ENCODE measurements around the gene TMEM238. TPM values are rescaled to one million over a fixed set of nuclear protein-coding genes. Genes with fewer than 3 reads are reported as not detected.

Gene TMEM238
- total and polyA plus RNA-seq, 2 donors (not counting 1 experiment from before 2014, with no cell fraction given): 0.33 TPM; not detected in 1

DNA sequence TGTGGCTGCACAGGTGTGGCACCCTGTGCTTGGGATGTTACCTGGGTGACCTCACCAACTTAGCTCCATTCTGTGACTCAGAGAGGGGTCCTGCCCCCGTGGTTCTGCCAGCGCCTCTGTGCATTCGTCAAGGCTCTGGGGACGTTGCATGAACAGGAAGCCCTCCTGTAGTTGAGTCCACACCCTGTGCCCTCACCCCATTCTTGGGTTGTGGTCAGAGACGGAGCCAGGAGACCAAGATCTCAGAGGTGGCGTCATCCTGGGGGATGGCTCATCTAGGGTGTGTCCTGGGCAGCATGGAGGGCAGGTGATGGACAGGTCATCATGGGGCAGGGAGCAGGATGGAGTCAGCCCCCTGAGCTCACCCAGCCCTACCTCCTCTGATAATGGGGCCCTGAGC is 32.1 kb downstream of the TMEM238 start:
- H3K27me3 ChIP-seq (ENCODE audit: control insufficient read depth, insufficient read depth, low read length): peaks cover 31% of the 10 kb centered on the region
- no peak overlapping the region for H3K9ac ChIP-seq (ENCODE audit: insufficient read depth, low read length)
- no peak overlapping the region for H3K27ac ChIP-seq (ENCODE audit: insufficient read depth, low read length)
- no peak for DNase-seq (ENCODE audit: low read depth in 2 of 2)
- no peaks in the 10 kb centered on the region for H3K79me2 ChIP-seq (ENCODE audit: control insufficient read depth, insufficient read depth, low read length)
- H2AFZ ChIP-seq (ENCODE audit: low read length): no peak overlapping the region
- no peak for TF ChIP-seq EZH2 (IDR thresholded peaks at IDR 0.05; ENCODE audit: low read length, missing control alignments)
- TF ChIP-seq, protein P1, sequence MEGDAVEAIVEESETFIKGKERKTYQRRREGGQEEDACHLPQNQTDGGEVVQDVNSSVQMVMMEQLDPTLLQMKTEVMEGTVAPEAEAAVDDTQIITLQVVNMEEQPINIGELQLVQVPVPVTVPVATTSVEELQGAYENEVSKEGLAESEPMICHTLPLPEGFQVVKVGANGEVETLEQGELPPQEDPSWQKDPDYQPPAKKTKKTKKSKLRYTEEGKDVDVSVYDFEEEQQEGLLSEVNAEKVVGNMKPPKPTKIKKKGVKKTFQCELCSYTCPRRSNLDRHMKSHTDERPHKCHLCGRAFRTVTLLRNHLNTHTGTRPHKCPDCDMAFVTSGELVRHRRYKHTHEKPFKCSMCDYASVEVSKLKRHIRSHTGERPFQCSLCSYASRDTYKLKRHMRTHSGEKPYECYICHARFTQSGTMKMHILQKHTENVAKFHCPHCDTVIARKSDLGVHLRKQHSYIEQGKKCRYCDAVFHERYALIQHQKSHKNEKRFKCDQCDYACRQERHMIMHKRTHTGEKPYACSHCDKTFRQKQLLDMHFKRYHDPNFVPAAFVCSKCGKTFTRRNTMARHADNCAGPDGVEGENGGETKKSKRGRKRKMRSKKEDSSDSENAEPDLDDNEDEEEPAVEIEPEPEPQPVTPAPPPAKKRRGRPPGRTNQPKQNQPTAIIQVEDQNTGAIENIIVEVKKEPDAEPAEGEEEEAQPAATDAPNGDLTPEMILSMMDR (conservative IDR thresholded peaks at IDR 0.05 in 1 of 2, IDR thresholded peaks at IDR 0.05 in 1 of 2; ENCODE audit: low read depth in 1 of 2, low read length in 2 of 2): no peak
- H4K20me1 ChIP-seq (ENCODE audit: control insufficient read depth, extremely low read depth, insufficient read depth, low read length): no peaks in the 10 kb centered on the region
- no peak overlapping the region for H3K4me2 ChIP-seq (ENCODE audit: extremely low read depth, insufficient read depth, low read length)
- no peaks in the 10 kb centered on the region for H3K9me3 ChIP-seq (ENCODE audit: control insufficient read depth, insufficient read depth, low read depth, low read length)
- H3K36me3 ChIP-seq (ENCODE audit: control insufficient read depth, insufficient read depth, low read length): no peaks in the 10 kb centered on the region
- H3K4me1 ChIP-seq (ENCODE audit: control insufficient read depth, extremely low read depth, insufficient read depth, low read length): no peaks in the 10 kb centered on the region
- H3K4me3 ChIP-seq (replicated peaks in 1 of 4; ENCODE audit: control extremely low read depth in 1 of 4, insufficient read depth in 1 of 4, low read depth in 3 of 4, low read length in 4 of 4): no peak overlapping the region

DNA sequence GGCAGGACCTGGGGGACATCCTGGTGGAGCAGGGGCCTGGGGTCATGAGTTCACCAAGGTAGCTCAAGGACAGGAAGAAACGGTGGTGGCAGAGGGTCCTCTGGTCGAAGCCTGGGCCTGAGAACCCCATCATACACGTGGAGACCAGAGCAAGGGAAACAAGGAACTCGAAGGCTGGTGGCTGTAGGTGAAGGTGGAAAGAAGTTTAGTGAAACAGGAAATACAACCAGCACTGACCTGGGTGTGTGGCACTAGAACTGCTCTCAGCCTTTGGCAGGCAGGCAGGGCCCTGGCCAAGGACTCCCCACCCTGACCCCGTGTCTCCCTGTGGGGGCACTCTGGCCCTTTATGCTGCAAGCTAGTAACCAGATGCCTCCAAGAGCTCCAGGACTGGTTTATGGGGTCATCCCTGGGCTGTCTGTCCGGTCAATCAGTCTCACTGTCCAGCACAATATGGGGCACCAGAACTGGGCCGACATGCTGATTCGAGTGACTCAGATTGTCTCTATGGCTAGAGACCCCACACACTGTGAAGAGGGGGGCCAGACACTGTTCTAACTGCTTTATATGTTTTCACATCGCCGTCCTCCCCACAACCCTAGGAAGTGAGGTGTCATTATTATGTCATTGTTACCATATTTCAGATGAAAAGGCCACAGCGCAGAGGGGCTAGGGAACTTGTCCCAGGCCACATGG is 33.3 kb downstream of the TMEM238 start:
- Histone ChIP-seq H3K4me3 (replicated peaks in 1 of 4; ENCODE audit: control extremely low read depth in 1 of 4, insufficient read depth in 1 of 4, low read depth in 3 of 4, low read length in 4 of 4) (no peak overlapping the region), H3K79me2 (ENCODE audit: control insufficient read depth, insufficient read depth, low read length) (no peaks in the 10 kb centered on the region), H3K4me2 (ENCODE audit: extremely low read depth, insufficient read depth, low read length) (no peak overlapping the region), H4K20me1 (ENCODE audit: control insufficient read depth, extremely low read depth, insufficient read depth, low read length) (no peaks in the 10 kb centered on the region), H3K9ac (ENCODE audit: insufficient read depth, low read length) (no peak overlapping the region), H3K27me3 (ENCODE audit: control insufficient read depth, insufficient read depth, low read length) (peaks cover 31% of the 10 kb centered on the region), H2AFZ (ENCODE audit: low read length) (no peak overlapping the region), H3K36me3 (ENCODE audit: control insufficient read depth, insufficient read depth, low read length) (no peaks in the 10 kb centered on the region), H3K27ac (ENCODE audit: insufficient read depth, low read length) (no peak overlapping the region), H3K4me1 (ENCODE audit: control insufficient read depth, extremely low read depth, insufficient read depth, low read length) (peaks cover under 1% of the 10 kb centered on the region), H3K9me3 (ENCODE audit: control insufficient read depth, insufficient read depth, low read depth, low read length) (no peaks in the 10 kb centered on the region)
- TF ChIP-seq, protein P1 (conservative IDR thresholded peaks at IDR 0.05 in 1 of 2, IDR thresholded peaks at IDR 0.05 in 1 of 2; ENCODE audit: low read depth in 1 of 2, low read length in 2 of 2): no peak
- no peak for TF ChIP-seq EZH2 (IDR thresholded peaks at IDR 0.05; ENCODE audit: low read length, missing control alignments)
- DNase-seq (ENCODE audit: low read depth in 2 of 2): no peak

DNA sequence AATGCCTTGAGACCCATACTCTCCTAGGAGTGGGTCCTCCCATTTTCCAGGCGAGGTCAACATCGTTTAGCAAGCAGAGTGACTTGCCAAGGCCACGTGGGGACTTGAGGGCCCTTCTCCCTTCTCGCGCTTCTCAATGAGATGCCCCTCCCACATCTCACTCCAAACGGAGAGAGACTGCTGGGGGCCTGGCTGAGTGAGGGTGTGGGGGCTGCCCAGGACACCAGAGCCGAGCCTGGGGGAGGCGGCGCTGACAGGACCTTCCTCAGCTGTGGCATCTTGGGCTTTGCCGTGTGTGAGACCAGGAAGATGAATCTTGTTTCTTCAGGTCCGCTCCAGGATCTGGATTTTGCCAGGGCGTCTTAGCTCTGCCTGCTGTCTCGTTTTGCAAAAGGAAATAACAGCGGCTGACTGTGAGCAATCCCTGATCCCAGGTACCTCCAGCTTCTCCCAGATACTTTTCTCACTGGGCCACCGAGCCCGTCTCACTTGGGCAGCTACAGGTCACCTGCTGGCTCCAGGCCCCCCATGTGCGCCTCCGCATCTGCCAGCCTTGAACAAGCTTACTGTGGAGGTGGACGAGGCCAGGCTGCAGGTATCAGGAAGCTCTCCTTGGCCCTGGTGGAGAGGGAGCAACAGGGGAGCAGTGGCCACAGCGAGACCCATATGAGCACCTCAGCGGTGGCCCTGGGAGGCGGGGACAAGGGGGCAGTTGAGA is 35.6 kb downstream of the TMEM238 start:
- no peak for DNase-seq (ENCODE audit: low read depth in 2 of 2)
- H3K4me2 ChIP-seq (ENCODE audit: extremely low read depth, insufficient read depth, low read length): no peak overlapping the region
- H3K27ac ChIP-seq (ENCODE audit: insufficient read depth, low read length): no peak overlapping the region
- H3K9me3 ChIP-seq (ENCODE audit: control insufficient read depth, insufficient read depth, low read depth, low read length): no peaks in the 10 kb centered on the region
- H3K79me2 ChIP-seq (ENCODE audit: control insufficient read depth, insufficient read depth, low read length): no peaks in the 10 kb centered on the region
- no peak overlapping the region for H2AFZ ChIP-seq (ENCODE audit: low read length)
- TF ChIP-seq, protein P1 (conservative IDR thresholded peaks at IDR 0.05 in 1 of 2, IDR thresholded peaks at IDR 0.05 in 1 of 2; ENCODE audit: low read depth in 1 of 2, low read length in 2 of 2): no peak
- no peak for TF ChIP-seq EZH2 (IDR thresholded peaks at IDR 0.05; ENCODE audit: low read length, missing control alignments)
- H3K9ac ChIP-seq (ENCODE audit: insufficient read depth, low read length): no peak overlapping the region
- H3K36me3 ChIP-seq (ENCODE audit: control insufficient read depth, insufficient read depth, low read length): peaks cover 1% of the 10 kb centered on the region
- H3K27me3 ChIP-seq (ENCODE audit: control insufficient read depth, insufficient read depth, low read length): peaks cover 23% of the 10 kb centered on the region
- no peaks in the 10 kb centered on the region for H4K20me1 ChIP-seq (ENCODE audit: control insufficient read depth, extremely low read depth, insufficient read depth, low read length)
- H3K4me1 ChIP-seq (ENCODE audit: control insufficient read depth, extremely low read depth, insufficient read depth, low read length): peaks cover 2% of the 10 kb centered on the region
- H3K4me3 ChIP-seq (replicated peaks in 1 of 4; ENCODE audit: control extremely low read depth in 1 of 4, insufficient read depth in 1 of 4, low read depth in 3 of 4, low read length in 4 of 4): no peak overlapping the region
